ENCODE data around the gene TBCB.

The TBCB gene

DNA sequence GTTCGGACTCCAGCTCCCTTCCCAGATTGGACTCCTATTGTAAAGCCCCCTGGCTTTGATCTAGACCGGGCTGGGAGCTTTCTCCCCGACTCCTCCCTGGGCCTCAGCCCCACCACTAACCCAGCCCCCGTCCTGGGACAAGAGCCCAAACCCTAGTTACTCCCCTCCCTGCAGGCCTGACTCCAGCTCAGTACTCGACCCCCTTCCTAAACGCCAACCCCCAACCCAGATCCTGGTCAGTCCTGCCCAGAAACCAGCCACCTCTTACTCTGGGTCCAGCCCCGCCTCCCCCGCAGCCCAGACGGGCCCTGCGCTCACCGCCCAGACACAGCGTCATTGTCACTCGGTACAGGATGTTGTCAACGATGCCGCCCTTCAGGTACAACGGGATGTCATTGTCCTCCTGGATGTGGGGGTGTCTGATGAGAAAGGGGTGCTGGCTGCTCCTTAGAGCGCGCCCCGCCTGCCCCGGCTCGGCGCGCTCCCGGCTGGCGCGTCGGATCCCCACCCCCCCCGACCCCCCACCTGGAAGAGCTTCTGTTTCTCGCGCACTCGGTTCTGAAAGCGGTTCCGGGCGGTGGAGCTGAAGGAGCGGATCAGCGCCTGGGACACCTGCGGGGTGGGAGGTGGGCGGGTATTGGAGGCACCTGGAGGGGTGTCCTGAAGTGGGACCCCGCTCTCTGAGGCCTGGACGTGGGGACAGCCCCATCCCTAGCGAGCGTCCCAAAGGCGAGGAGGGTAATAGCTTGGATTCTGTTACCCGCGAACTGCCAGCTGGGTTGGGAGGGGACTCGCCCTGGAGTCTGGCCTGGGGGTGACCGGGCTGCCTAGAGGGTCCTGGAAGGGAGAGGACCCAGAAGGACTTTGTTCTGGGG lies 36.1 kb downstream of the TBCB start:
- DNase-seq (ENCODE audit: low read depth) = no peak
- TF ChIP-seq, protein P1, sequence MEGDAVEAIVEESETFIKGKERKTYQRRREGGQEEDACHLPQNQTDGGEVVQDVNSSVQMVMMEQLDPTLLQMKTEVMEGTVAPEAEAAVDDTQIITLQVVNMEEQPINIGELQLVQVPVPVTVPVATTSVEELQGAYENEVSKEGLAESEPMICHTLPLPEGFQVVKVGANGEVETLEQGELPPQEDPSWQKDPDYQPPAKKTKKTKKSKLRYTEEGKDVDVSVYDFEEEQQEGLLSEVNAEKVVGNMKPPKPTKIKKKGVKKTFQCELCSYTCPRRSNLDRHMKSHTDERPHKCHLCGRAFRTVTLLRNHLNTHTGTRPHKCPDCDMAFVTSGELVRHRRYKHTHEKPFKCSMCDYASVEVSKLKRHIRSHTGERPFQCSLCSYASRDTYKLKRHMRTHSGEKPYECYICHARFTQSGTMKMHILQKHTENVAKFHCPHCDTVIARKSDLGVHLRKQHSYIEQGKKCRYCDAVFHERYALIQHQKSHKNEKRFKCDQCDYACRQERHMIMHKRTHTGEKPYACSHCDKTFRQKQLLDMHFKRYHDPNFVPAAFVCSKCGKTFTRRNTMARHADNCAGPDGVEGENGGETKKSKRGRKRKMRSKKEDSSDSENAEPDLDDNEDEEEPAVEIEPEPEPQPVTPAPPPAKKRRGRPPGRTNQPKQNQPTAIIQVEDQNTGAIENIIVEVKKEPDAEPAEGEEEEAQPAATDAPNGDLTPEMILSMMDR (IDR thresholded peaks at IDR 0.05; ENCODE audit: control insufficient read depth, extremely low read depth, insufficient read depth) = no peak
- H3K4me3 ChIP-seq (ENCODE audit: low read depth, low read length) = no peak overlapping the region

DNA sequence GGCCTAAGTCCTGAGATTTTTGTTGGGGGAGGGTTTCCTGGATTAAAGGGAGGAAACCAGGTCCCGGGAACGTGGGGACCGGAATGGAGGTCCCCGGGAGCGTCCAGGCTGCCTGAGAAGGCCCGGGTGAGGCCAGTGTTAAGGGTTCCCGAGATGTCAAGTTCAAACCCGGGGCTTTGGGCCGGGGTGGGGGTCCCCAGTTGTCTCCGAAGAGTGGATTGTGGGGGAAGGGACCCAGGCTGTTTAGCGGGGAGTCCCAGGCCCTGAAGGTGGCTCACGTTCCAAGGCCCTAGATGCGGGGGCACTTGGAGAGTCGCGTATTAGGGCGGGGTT lies 36.7 kb downstream of the TBCB start:
- no peak for DNase-seq (ENCODE audit: low read depth)
- H3K4me3 ChIP-seq (ENCODE audit: low read depth, low read length) = no peak overlapping the region
- TF ChIP-seq, protein P1 (IDR thresholded peaks at IDR 0.05; ENCODE audit: control insufficient read depth, extremely low read depth, insufficient read depth) = no peak

DNA sequence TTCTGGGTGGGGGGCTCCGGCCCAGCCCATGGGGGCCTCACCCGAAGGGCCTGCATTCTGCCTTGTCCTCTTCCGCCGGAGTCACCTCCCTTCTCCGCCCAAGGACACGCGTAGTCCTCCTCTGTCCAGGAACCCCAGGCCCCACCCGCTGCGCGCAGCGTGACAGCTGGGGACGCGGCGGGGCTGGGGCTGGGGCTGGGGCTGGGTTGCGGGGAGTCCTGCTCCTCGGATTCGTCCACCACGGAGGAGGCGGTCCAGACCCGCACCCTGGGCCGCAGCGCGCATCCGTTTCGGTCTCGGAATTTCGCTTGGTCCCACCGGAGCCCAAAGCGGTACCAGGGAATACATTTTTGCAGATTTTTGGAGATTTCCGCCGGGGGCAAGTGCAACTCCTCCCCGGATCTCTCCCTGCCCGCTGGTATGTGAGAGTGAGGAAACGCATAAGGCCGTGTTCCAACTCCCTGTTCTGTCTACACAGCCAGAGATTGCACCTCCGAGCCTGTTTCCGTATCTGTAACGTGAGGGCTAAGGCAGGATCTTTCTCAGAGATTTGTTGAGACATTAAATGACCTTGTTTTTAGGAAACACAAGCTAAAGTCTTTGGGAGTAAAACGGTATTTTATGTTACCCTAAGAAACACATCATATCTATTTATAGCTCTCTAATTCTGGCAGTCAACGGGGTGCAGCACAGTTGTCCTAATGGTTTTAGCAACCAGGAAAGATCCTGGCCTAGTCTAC lies 37.3 kb downstream of the TBCB start, which contains the start of gene COX7A1:
COX7A1 (minus strand) TSS at position 96 of the 740 bp plus-strand sequence; CDS start at position 56, 40 bp downstream.
- TF ChIP-seq, protein P1 (IDR thresholded peaks at IDR 0.05; ENCODE audit: control insufficient read depth, extremely low read depth, insufficient read depth) = no peak
- no peak within 1 kb of the TSS for H3K4me3 ChIP-seq (ENCODE audit: low read depth, low read length)
- no peak for DNase-seq (ENCODE audit: low read depth)

DNA sequence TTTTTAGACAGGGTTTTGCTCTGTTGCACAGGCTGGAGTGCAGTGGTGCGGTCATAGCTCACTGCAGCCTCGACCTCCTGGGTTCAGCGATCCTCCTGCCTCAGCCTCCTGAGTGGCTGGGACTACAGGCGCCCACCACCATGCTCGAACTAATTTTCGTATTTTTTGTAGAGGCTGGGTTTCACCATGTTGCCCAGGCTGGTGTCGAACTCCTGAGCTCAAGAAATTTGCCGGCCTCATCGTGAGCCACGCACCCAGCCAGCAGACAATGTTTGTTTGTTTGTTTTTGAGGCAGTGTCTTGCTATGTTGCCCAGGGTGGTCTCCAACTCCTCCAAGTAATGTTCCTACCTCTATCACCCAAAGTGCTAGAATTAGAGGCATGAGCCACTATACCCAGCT lies 37.9 kb downstream of the TBCB start:
- DNase-seq (ENCODE audit: low read depth) = no peak
- no peak overlapping the region for H3K4me3 ChIP-seq (ENCODE audit: low read depth, low read length)
- TF ChIP-seq, protein P1 (IDR thresholded peaks at IDR 0.05; ENCODE audit: control insufficient read depth, extremely low read depth, insufficient read depth) = no peak

DNA sequence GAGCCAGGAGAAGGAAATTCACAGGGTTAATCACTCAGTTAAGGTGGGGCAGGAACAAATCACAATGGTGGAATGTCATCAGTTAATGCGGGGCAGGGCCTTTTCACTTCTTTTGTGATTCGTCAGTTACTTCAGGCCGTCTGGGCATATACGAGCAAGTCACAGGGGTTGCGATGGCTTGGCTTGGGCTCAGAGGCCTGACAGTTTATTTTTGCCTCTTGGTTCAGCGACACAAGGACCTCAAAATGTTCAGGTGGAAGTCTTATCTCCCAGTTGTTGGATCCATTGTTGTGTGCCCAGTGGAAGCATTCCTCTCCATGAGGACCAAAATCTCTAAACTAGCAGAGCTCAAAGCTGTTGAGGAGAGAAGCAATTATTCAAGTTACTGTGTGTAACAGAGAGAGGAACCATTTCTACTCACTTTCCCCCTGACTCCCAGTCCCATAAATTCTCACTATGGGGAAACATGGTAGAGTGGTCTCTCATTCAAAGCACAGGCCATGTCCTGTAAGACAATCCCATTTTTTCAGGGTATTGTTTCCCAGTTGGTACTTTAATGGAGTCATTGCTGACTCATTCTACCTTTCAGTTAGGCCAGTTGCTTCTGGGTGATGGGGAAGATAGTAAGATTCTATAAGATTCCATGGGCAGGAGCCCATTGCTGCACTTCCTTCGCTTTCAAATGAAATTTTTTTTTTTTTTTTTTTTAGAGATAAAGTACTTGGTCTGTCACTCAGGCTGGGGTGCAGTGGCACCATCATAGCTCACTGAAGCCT lies 45.7 kb downstream of the TBCB start:
- DNase-seq (ENCODE audit: low read depth) = no peak
- H3K4me3 ChIP-seq (ENCODE audit: low read depth, low read length) = no peak overlapping the region
- TF ChIP-seq, protein P1 (IDR thresholded peaks at IDR 0.05; ENCODE audit: control insufficient read depth, extremely low read depth, insufficient read depth) = no peak

GRCh38 chr19:36163813-36164212 lies 48.5 kb downstream of the TBCB start:
- DNase-seq (ENCODE audit: low read depth) = no peak
- TF ChIP-seq, protein P1 (IDR thresholded peaks at IDR 0.05; ENCODE audit: control insufficient read depth, extremely low read depth, insufficient read depth) = no peak
- no peak overlapping the region for H3K4me3 ChIP-seq (ENCODE audit: low read depth, low read length)

All from LNCaP clone FGC (cell line).